GM12878 (cell line): ENCODE data around the gene HIVEP2.

ENCODE experiments used
- HDAC2 ChIP-seq: fragments of 200-600 bp; sonication (generic); IDR thresholded peaks from 2 replicates; pipeline ENCODE4 v1.6.1; 2017
- IKZF1 ChIP-seq: fragments of 450-650 bp; conservative IDR thresholded peaks from 2 replicates; pipeline ENCODE4 v1.6.1; 2017; ENCODE audit warnings: antibody characterized with exemption, mild to moderate bottlenecking
- JUNB ChIP-seq: IDR thresholded peaks from 2 replicates; pipeline ENCODE4 v1.6.1; 2016; ENCODE audit warnings: antibody characterized with exemption, mild to moderate bottlenecking
- NR2F1 ChIP-seq: fragments of 450-650 bp; conservative IDR thresholded peaks from 2 replicates; pipeline ENCODE4 v1.6.1; 2017; ENCODE audit warnings: mild to moderate bottlenecking
- POLR2AphosphoS2 ChIP-seq: IDR thresholded peaks from 2 replicates; pipeline ENCODE4 v1.6.1; 2011; ENCODE audit warnings: low read depth, mild to moderate bottlenecking, low read length, improper control_type of control experiment, moderate library complexity
- SIN3A ChIP-seq: IDR thresholded peaks from 2 replicates; pipeline ENCODE4 v1.6.1; 2012; ENCODE audit warnings: low read depth, low read length, improper control_type of control experiment
- YY1 ChIP-seq: IDR thresholded peaks from 2 replicates; pipeline ENCODE4 v1.6.1; 2011; ENCODE audit warnings: low read depth, mild to moderate bottlenecking, low read length
- ZZZ3 ChIP-seq: IDR thresholded peaks from 2 replicates; pipeline ENCODE4 v1.6.1; 2011; ENCODE audit warnings: low read depth; ENCODE audit not compliant: control insufficient read depth, insufficient read length
- TF ChIP-seq, protein P1 (sequence below): IDR thresholded peaks from 2 replicates; pipeline ENCODE4 v1.6.1; 2012; ENCODE audit warnings: low read depth, low read length, improper control_type of control experiment
- TF ChIP-seq, protein P2 (sequence below): IDR thresholded peaks from 2 replicates; pipeline ENCODE4 v1.6.1; 2012; ENCODE audit warnings: low read length, inconsistent platforms

DNA sequence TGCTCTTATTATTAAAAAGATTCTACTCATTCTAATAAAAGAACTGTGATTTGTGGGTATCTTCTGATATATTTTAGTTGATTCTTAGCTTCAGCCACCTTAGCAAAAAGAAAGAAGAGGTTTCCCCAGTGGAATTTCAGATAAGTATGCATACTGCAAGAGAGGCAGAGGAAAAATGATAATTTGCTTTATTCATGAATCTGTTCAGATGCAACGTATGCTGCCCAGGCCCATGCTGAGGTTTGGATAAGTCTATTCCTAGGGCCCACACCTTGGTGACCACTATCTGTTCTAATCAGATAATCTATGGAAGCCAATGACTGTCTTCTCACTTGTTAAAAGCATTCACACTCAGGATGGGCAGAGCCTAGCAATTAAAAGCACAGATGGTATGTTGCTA, 194.0 kb downstream of the HIVEP2 start:
- TF ChIP-seq POLR2AphosphoS2, result no peak
- no peak for TF ChIP-seq ZZZ3
- no peak for TF ChIP-seq YY1
- TF ChIP-seq, protein P1, sequence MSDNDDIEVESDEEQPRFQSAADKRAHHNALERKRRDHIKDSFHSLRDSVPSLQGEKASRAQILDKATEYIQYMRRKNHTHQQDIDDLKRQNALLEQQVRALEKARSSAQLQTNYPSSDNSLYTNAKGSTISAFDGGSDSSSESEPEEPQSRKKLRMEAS, result no peak
- TF ChIP-seq, protein P2, sequence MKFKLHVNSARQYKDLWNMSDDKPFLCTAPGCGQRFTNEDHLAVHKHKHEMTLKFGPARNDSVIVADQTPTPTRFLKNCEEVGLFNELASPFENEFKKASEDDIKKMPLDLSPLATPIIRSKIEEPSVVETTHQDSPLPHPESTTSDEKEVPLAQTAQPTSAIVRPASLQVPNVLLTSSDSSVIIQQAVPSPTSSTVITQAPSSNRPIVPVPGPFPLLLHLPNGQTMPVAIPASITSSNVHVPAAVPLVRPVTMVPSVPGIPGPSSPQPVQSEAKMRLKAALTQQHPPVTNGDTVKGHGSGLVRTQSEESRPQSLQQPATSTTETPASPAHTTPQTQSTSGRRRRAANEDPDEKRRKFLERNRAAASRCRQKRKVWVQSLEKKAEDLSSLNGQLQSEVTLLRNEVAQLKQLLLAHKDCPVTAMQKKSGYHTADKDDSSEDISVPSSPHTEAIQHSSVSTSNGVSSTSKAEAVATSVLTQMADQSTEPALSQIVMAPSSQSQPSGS, result no peak
- no peak for TF ChIP-seq HDAC2
- TF ChIP-seq SIN3A, result no peak
- no peak for TF ChIP-seq IKZF1
- TF ChIP-seq NR2F1, result no peak
- TF ChIP-seq JUNB, result no peak
